22Rv1 (cell line): ENCODE results near the gene NRXN3.

ENCODE experiments used
- ZFX ChIP-seq: fragments of 450-650 bp; IDR thresholded peaks from 2 replicates; pipeline ENCODE4 v1.6.1; 2017; ENCODE audit warnings: antibody characterized with exemption, borderline replicate concordance
- TF ChIP-seq, protein P1 (sequence below): fragments of 450-650 bp; IDR thresholded peaks from 2 replicates; pipeline ENCODE4 v1.5.1; 2017; ENCODE audit warnings: mild to moderate bottlenecking

DNA sequence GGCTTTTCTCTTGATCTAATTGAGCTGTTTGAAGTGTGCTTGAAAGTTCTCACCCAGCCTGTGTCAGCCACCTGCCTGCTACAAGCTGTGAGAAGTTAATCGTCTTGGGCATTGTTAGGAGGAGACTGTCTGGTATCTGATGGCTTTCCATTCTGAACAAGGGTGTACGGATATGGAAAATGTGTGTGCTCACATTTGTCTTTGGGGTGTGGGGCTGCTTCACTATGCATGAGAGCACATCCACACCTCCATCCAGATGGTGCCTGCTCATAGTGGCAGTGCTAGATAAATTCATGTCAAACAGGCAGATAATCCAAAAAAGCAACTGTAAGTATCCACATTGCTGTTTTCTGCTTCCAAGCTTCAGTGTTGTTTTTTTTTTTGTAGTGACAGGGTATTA lies 1578.9 kb downstream of the NRXN3 start:
- TF ChIP-seq, protein P1, sequence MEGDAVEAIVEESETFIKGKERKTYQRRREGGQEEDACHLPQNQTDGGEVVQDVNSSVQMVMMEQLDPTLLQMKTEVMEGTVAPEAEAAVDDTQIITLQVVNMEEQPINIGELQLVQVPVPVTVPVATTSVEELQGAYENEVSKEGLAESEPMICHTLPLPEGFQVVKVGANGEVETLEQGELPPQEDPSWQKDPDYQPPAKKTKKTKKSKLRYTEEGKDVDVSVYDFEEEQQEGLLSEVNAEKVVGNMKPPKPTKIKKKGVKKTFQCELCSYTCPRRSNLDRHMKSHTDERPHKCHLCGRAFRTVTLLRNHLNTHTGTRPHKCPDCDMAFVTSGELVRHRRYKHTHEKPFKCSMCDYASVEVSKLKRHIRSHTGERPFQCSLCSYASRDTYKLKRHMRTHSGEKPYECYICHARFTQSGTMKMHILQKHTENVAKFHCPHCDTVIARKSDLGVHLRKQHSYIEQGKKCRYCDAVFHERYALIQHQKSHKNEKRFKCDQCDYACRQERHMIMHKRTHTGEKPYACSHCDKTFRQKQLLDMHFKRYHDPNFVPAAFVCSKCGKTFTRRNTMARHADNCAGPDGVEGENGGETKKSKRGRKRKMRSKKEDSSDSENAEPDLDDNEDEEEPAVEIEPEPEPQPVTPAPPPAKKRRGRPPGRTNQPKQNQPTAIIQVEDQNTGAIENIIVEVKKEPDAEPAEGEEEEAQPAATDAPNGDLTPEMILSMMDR = no peak
- no peak for TF ChIP-seq ZFX
